ENCODE data around the gene HEPACAM. TPM values are rescaled to one million over a fixed set of nuclear protein-coding genes. Genes with fewer than 3 reads are reported as not detected.
A peak's percentile ranks its signal among the peaks of the same experiment; 100 is the strongest.

HEPACAM gene
- total RNA-seq, 1 donor from 2014 or later = 3.4 TPM

GRCh38 chr11:124902616-124903015 lies 33.2 kb downstream of the HEPACAM start:
- DNase-seq (ENCODE audit: extremely low spot score in 2 of 2) = no peak
- H3K4me1 ChIP-seq = peaks cover 9% of the 10 kb centered on the region
- TF ChIP-seq POLR2AphosphoS5 (IDR thresholded peaks at IDR 0.05; ENCODE audit: insufficient read depth in 1 of 2, low read depth in 1 of 2) = no peak
- no peak for TF ChIP-seq POLR2A (IDR thresholded peaks at IDR 0.05)
- TF ChIP-seq CTCF (IDR thresholded peaks at IDR 0.05) = no peak
- H3K36me3 ChIP-seq = no peaks in the 10 kb centered on the region
- H3K27me3 ChIP-seq = no peaks in the 10 kb centered on the region
- H3K4me3 ChIP-seq = no peak overlapping the region
- intact Hi-C loops (cut with DNase I) = no loop called here
- no peak overlapping the region for H3K27ac ChIP-seq
- H3K9me3 ChIP-seq = no peaks in the 10 kb centered on the region

- no peak overlapping the region for H3K27ac ChIP-seq
Observed at GRCh38 chr11:124900464-124900863, 35.4 kb downstream of the HEPACAM start.

GRCh38 chr11:124899383-124900145 lies 36.3 kb downstream of the HEPACAM start:
- no peak for TF ChIP-seq POLR2AphosphoS5 (IDR thresholded peaks at IDR 0.05; ENCODE audit: insufficient read depth in 1 of 2, low read depth in 1 of 2)
- TF ChIP-seq CTCF (IDR thresholded peaks at IDR 0.05) = no peak
- TF ChIP-seq POLR2A (IDR thresholded peaks at IDR 0.05) = no peak
- Histone ChIP-seq H3K4me1 (peaks cover 9% of the 10 kb centered on the region), H3K9me3 (no peaks in the 10 kb centered on the region), H3K27ac (no peak overlapping the region), H3K36me3 (no peaks in the 10 kb centered on the region), H3K4me3 (no peak overlapping the region), H3K27me3 (no peaks in the 10 kb centered on the region)
- peak; percentile 64 to 80 for DNase-seq (ENCODE audit: extremely low spot score in 2 of 2)
- intact Hi-C loops (cut with DNase I) = no loop called here

More at GRCh38 chr11:124900464-124900863, 35.4 kb downstream of the HEPACAM start:
- TF ChIP-seq CTCF (IDR thresholded peaks at IDR 0.05) (no peak), POLR2AphosphoS5 (IDR thresholded peaks at IDR 0.05; ENCODE audit: insufficient read depth in 1 of 2, low read depth in 1 of 2) (peak in 1 of 2 donors; percentile 53), POLR2A (IDR thresholded peaks at IDR 0.05) (no peak)
- Histone ChIP-seq H3K4me3 (no peak overlapping the region), H3K36me3 (no peaks in the 10 kb centered on the region), H3K9me3 (no peaks in the 10 kb centered on the region), H3K27me3 (no peaks in the 10 kb centered on the region), H3K4me1 (peaks cover 9% of the 10 kb centered on the region)
- intact Hi-C loops (cut with DNase I) = no loop called here
- peak; percentile 77 to 86 for DNase-seq (ENCODE audit: extremely low spot score in 2 of 2)

- DNase-seq (ENCODE audit: extremely low spot score in 2 of 2) = peak; percentile 85 to 93
- H3K27ac ChIP-seq = peak overlapping the region; percentile 37
- intact Hi-C loops (cut with DNase I) = no loop called here
- H3K9me3 ChIP-seq = no peaks in the 10 kb centered on the region
- peaks cover 9% of the 10 kb centered on the region for H3K4me1 ChIP-seq
- no peak for TF ChIP-seq CTCF (IDR thresholded peaks at IDR 0.05)
- TF ChIP-seq POLR2A (IDR thresholded peaks at IDR 0.05) = no peak
- no peak for TF ChIP-seq POLR2AphosphoS5 (IDR thresholded peaks at IDR 0.05; ENCODE audit: insufficient read depth in 1 of 2, low read depth in 1 of 2)
- no peaks in the 10 kb centered on the region for H3K27me3 ChIP-seq
- no peak overlapping the region for H3K4me3 ChIP-seq
- H3K36me3 ChIP-seq = no peaks in the 10 kb centered on the region
Observed at GRCh38 chr11:124898711-124899110, 37.1 kb downstream of the HEPACAM start.

- H3K4me3 ChIP-seq = peak overlapping the region in 1 of 2 donors; percentile 30
- DNase-seq (ENCODE audit: extremely low spot score in 2 of 2) = peak; percentile 58 to 85
- no peaks in the 10 kb centered on the region for H3K9me3 ChIP-seq
- no peaks in the 10 kb centered on the region for H3K27me3 ChIP-seq
- H3K27ac ChIP-seq = peak overlapping the region; percentile 60
- intact Hi-C loops (cut with DNase I) = no loop called here
- H3K36me3 ChIP-seq = no peaks in the 10 kb centered on the region
- H3K4me1 ChIP-seq = peaks cover 9% of the 10 kb centered on the region
- no peak for TF ChIP-seq POLR2AphosphoS5 (IDR thresholded peaks at IDR 0.05; ENCODE audit: insufficient read depth in 1 of 2, low read depth in 1 of 2)
- TF ChIP-seq POLR2A (IDR thresholded peaks at IDR 0.05) = no peak
- no peak for TF ChIP-seq CTCF (IDR thresholded peaks at IDR 0.05)
Observed at GRCh38 chr11:124898263-124898680, 37.6 kb downstream of the HEPACAM start.

All from vagina (tissue), 2 donors.